GM19455 (cell line): ENCODE results near the gene OTULIN.

Source experiments
- ATAC-seq: cut with Tn5 transposase; IDR thresholded peaks from one replicate; pipeline ENCODE4 v1.9.1; 2021; ENCODE audit not compliant: unreplicated experiment

The OTULIN gene

GRCh38 chr5:14741131-14741530 is 76.6 kb downstream of the OTULIN start:
- ATAC-seq = no peak

- ATAC-seq = no peak
These were observed 77.4 kb downstream of the OTULIN start for GRCh38 chr5:14741801-14742440.

DNA sequence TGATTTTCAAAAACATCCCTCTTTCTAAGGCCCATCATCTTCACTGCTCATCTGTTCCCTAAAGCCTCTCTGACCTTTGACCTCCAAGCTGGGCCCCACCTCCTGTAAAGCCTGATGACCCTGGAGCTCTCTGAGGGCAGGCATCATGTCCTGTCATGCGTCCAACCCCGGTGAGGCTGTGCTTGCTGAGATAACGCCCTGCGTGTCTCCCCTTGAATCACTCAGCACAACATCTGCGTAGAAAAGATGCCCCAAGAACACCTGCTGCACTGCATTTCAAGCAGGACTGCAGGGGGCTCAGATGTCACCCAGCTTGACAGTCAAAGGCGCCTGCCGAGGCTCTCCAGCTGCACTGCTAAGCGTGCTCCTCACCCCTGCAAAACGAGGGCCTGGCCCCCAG is 78.0 kb downstream of the OTULIN start:
- ATAC-seq = no peak

DNA sequence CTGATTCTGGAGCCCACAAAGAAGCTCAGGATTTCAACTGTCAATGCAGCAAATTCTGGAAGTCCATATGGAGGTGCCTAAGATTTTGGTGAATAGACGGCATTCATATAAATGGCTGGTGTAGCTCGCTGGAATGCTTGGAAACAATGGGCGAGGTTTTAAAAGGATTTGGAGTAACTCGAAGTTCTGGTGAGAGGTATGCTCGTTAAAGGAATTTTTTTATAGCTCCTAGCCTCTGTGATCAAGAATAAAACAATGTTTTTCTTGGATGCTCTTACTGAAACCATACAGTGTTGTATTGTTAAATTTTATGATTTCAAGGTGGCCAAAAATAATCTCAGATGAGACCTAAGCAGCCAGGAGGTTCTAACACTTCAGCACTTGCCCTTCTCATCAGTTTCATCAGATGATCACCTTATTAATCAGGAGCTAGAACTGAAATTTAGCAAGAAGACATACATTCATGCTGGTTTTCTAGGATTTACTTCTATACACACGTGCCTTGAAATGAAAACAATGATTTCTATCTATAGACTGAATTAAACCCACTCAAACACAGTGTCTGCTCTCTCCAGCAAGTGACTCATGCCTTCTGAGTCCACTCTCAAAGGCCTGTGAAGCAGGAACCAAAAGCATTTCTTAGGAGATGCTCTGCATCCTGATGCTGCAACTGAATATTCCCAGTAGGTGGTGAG is 79.2 kb downstream of the OTULIN start:
- ATAC-seq = no peak

GRCh38 chr5:14744296-14745187 is 80.0 kb downstream of the OTULIN start:
- no peak for ATAC-seq

- ATAC-seq = no peak
These were observed 80.7 kb downstream of the OTULIN start for GRCh38 chr5:14745188-14745563.

GRCh38 chr5:14745753-14746152 is 81.2 kb downstream of the OTULIN start:
- no peak for ATAC-seq

- no peak for ATAC-seq
These were observed 83.8 kb downstream of the OTULIN start for GRCh38 chr5:14748180-14748900.
